Measurements from ENCODE around the gene KATNA1. TPM values are rescaled to one million over a fixed set of nuclear protein-coding genes. Genes with fewer than 3 reads are reported as not detected.
"Not testable (repeated sequence)": the region's sequence is repeated elsewhere in the genome, so short reads cannot be mapped to it uniquely, and the experiment has no call there.

KATNA1 gene
- total RNA-seq, 1 experiment from 2014 or later = 13.1 TPM

- Mint-ChIP-seq H3K27me3 (ENCODE audit: unreplicated experiment) (no peaks in the 10 kb centered on the region), H3K4me3 (ENCODE audit: low read depth, unreplicated experiment) (no peak overlapping the region), H3K4me1 (ENCODE audit: low read depth, unreplicated experiment) (no peaks in the 10 kb centered on the region), H3K27ac (ENCODE audit: unreplicated experiment) (no peak overlapping the region), H3K36me3 (ENCODE audit: insufficient read depth, unreplicated experiment) (peaks cover 10% of the 10 kb centered on the region), H3K9me3 (ENCODE audit: low read depth, unreplicated experiment) (no peaks in the 10 kb centered on the region)
- DNase-seq = no peak
- BruUV-seq (replicated peaks) = no TSS peak
- intact Hi-C loops (cut with micrococcal nuclease; ENCODE audit: unreplicated experiment) = no loop called here
- TF ChIP-seq CTCF (IDR thresholded peaks at IDR 0.05; ENCODE audit: unreplicated experiment) = no peak
- CTCF ChIA-PET = no interaction called here
These were observed 42.7 kb upstream of the KATNA1 start for GRCh38 chr6:149691201-149691600.

- no peak for TF ChIP-seq CTCF (IDR thresholded peaks at IDR 0.05; ENCODE audit: unreplicated experiment)
- H3K27me3 Mint-ChIP-seq (ENCODE audit: unreplicated experiment) = no peaks in the 10 kb centered on the region
- peaks cover 9% of the 10 kb centered on the region for H3K36me3 Mint-ChIP-seq (ENCODE audit: insufficient read depth, unreplicated experiment)
- H3K4me3 Mint-ChIP-seq (ENCODE audit: low read depth, unreplicated experiment) = no peak overlapping the region
- H3K27ac Mint-ChIP-seq (ENCODE audit: unreplicated experiment) = peak overlapping the region; percentile 19
- BruUV-seq (replicated peaks) = no TSS peak
- CTCF ChIA-PET = no interaction called here
- intact Hi-C loops (cut with micrococcal nuclease; ENCODE audit: unreplicated experiment) = no loop called here
- DNase-seq = no peak
- H3K9me3 Mint-ChIP-seq (ENCODE audit: low read depth, unreplicated experiment) = no peaks in the 10 kb centered on the region
- no peaks in the 10 kb centered on the region for H3K4me1 Mint-ChIP-seq (ENCODE audit: low read depth, unreplicated experiment)
These were observed 37.7 kb upstream of the KATNA1 start for GRCh38 chr6:149686230-149686629.

GRCh38 chr6:149683256-149683859 is 34.8 kb upstream of the KATNA1 start:
- H3K36me3 Mint-ChIP-seq (ENCODE audit: insufficient read depth, unreplicated experiment) = peaks cover 9% of the 10 kb centered on the region
- no peaks in the 10 kb centered on the region for H3K4me1 Mint-ChIP-seq (ENCODE audit: low read depth, unreplicated experiment)
- H3K9me3 Mint-ChIP-seq (ENCODE audit: low read depth, unreplicated experiment) = no peaks in the 10 kb centered on the region
- H3K4me3 Mint-ChIP-seq (ENCODE audit: low read depth, unreplicated experiment) = no peak overlapping the region
- CTCF ChIA-PET = interaction anchor here (0.6 kb wide), 1 partner anchor 31 kb away, joined by 5 read pairs; no protein-coding TSS in a partner anchor
- DNase-seq = no peak
- TSS peak; percentile 35 for BruUV-seq (replicated peaks)
- no peaks in the 10 kb centered on the region for H3K27me3 Mint-ChIP-seq (ENCODE audit: unreplicated experiment)
- no peak overlapping the region for H3K27ac Mint-ChIP-seq (ENCODE audit: unreplicated experiment)
- no peak for TF ChIP-seq CTCF (IDR thresholded peaks at IDR 0.05; ENCODE audit: unreplicated experiment)
- intact Hi-C loops (cut with micrococcal nuclease; ENCODE audit: unreplicated experiment) = no loop called here

GRCh38 chr6:149681845-149682244 is 33.3 kb upstream of the KATNA1 start:
- BruUV-seq (replicated peaks); CTCF ChIA-PET; DNase-seq; H3K4me1 Mint-ChIP-seq (ENCODE audit: low read depth, unreplicated experiment); H3K27me3 Mint-ChIP-seq (ENCODE audit: unreplicated experiment); H3K27ac Mint-ChIP-seq (ENCODE audit: unreplicated experiment); H3K4me3 Mint-ChIP-seq (ENCODE audit: low read depth, unreplicated experiment); intact Hi-C loops (cut with micrococcal nuclease; ENCODE audit: unreplicated experiment); H3K9me3 Mint-ChIP-seq (ENCODE audit: low read depth, unreplicated experiment): not testable (repeated sequence)
- peaks cover 12% of the 10 kb centered on the region for H3K36me3 Mint-ChIP-seq (ENCODE audit: insufficient read depth, unreplicated experiment)

GRCh38 chr6:149681209-149681608 is 32.7 kb upstream of the KATNA1 start:
- BruUV-seq (replicated peaks) = no TSS peak
- H3K4me3 Mint-ChIP-seq (ENCODE audit: low read depth, unreplicated experiment) = no peak overlapping the region
- no peak for DNase-seq
- H3K4me1 Mint-ChIP-seq (ENCODE audit: low read depth, unreplicated experiment) = no peaks in the 10 kb centered on the region
- intact Hi-C loops (cut with micrococcal nuclease; ENCODE audit: unreplicated experiment) = no loop called here
- TF ChIP-seq CTCF (IDR thresholded peaks at IDR 0.05; ENCODE audit: unreplicated experiment) = no peak
- CTCF ChIA-PET = no interaction called here
- H3K27me3 Mint-ChIP-seq (ENCODE audit: unreplicated experiment) = no peaks in the 10 kb centered on the region
- no peaks in the 10 kb centered on the region for H3K9me3 Mint-ChIP-seq (ENCODE audit: low read depth, unreplicated experiment)
- peaks cover 16% of the 10 kb centered on the region for H3K36me3 Mint-ChIP-seq (ENCODE audit: insufficient read depth, unreplicated experiment)
- H3K27ac Mint-ChIP-seq (ENCODE audit: unreplicated experiment) = no peak overlapping the region
